ENCODE results near the gene KCNAB3.

KCNAB3 gene

GRCh38 chr17:7897090-7897489 is 32.6 kb downstream of the KCNAB3 start:
- no peak for DNase-seq

GRCh38 chr17:7894866-7895265 is 34.8 kb downstream of the KCNAB3 start:
- DNase-seq, result no peak

- no peak for DNase-seq
These were observed 35.4 kb downstream of the KCNAB3 start for GRCh38 chr17:7894226-7894625.

GRCh38 chr17:7893187-7893880 is 36.3 kb downstream of the KCNAB3 start:
- no peak for DNase-seq

- peak; percentile 95 to 96 for DNase-seq
These were observed 40.3 kb downstream of the KCNAB3 start for GRCh38 chr17:7889166-7889955.

GRCh38 chr17:7888184-7888920 is 41.3 kb downstream of the KCNAB3 start, which contains the start of gene CHD3:
TSS of gene CHD3 (plus strand) at chr17:7888789. CDS start at chr17:7889001, 212 bp downstream.
- no peak for DNase-seq

- peak; percentile 82 to 90 for DNase-seq
These were observed 42.0 kb downstream of the KCNAB3 start for GRCh38 chr17:7887482-7888183.

- no peak for DNase-seq
These were observed 42.6 kb downstream of the KCNAB3 start for GRCh38 chr17:7887038-7887481.

GRCh38 chr17:7886227-7887037 is 43.2 kb downstream of the KCNAB3 start:
- DNase-seq, result no peak

GRCh38 chr17:7885367-7886226 is 44.1 kb downstream of the KCNAB3 start:
- DNase-seq, result peak in 1 of 2 donors; percentile 36

- DNase-seq, result no peak
These were observed 44.9 kb downstream of the KCNAB3 start for GRCh38 chr17:7884581-7885366.

GRCh38 chr17:7883781-7884386 is 45.8 kb downstream of the KCNAB3 start:
- DNase-seq, result no peak

GRCh38 chr17:7882629-7883028 is 47.0 kb downstream of the KCNAB3 start:
- no peak for DNase-seq

GRCh38 chr17:7882068-7882467 is 47.6 kb downstream of the KCNAB3 start:
- DNase-seq, result no peak

GRCh38 chr17:7881276-7882054 is 48.2 kb downstream of the KCNAB3 start:
- peak; percentile 19 to 29 for DNase-seq

- DNase-seq, result no peak
These were observed 49.4 kb downstream of the KCNAB3 start for GRCh38 chr17:7880076-7880868.

GRCh38 chr17:7878234-7878633 is 51.4 kb downstream of the KCNAB3 start:
- DNase-seq, result no peak

Data from hippocampal formation (tissue), 2 donors.